HepG2 (cell line): ENCODE results near the gene MAN1B1. TPM values are rescaled to one million over a fixed set of nuclear protein-coding genes. Genes with fewer than 3 reads are reported as not detected.

Experiments
- ATAC-seq: fragments of 200-7000 bp; cut with Tn5 transposase; 3 replicates; pipeline ENCODE4 v1.9.1; 2020; ENCODE audit warnings: mild to moderate bottlenecking, moderate library complexity
- BruUV-seq: library from RNA; stranded (reverse); fragments of 400-500 nt; replicated peaks from 2 replicates; lab custom pipeline; 2021; lab: Mats Ljungman, UMichigan
- CTCF ChIA-PET: fragments of 300-600 bp; formaldehyde crosslinking; extraction: SDS; loops from one replicate; lab custom pipeline; 2021; ENCODE audit warnings: low total read pairs, inconsistent platforms, low intra/inter-chr PET ratio; lab: Yijun Ruan, JAX
- POLR2A ChIA-PET: fragments of 350-600 bp; sonication (Branson Sonifier 250); formaldehyde crosslinking; loops from one replicate; lab custom pipeline; 2020; ENCODE audit warnings: antibody characterized with exemption, inconsistent platforms; lab: Yijun Ruan, JAX
- DNase-seq: peaks from one replicate; pipeline ENCODE4 v3.0.0-alpha.2; 2015; ENCODE audit warnings: low spot score
- FAIRE-seq: peaks from 3 replicates; lab custom pipeline; 2011; peaks lifted over from hg19 to GRCh38; lab: Jason Lieb, UNC
- H2AFZ ChIP-seq: one replicate; pipeline ENCODE4 v1.6.1; 2011; ENCODE audit warnings: low read length, inconsistent platforms
- H3K27ac ChIP-seq: fragments of 300-600 bp; 3 replicates; pipeline ENCODE4 v1.8.0; 2011; ENCODE audit warnings: mixed run types, mild to moderate bottlenecking, mixed read lengths, low read length, inconsistent platforms; ENCODE audit not compliant: insufficient read depth; ENCODE audit errors: extremely low read length
- H3K27me3 ChIP-seq, 2 experiments: fragments of 200-600 bp in 1 of 2; 2 replicates in 1 of 2; 3 replicates in 1 of 2; pipeline versions ENCODE4 v1.6.0 to v1.8.0; 2011; ENCODE audit warnings: low read length in 2 of 2, mild to moderate bottlenecking in 2 of 2, moderate library complexity in 2 of 2, inconsistent platforms in 1 of 2; ENCODE audit not compliant: insufficient read depth in 2 of 2, control insufficient read depth in 1 of 2
- H3K36me3 ChIP-seq, 2 experiments: fragments of 200-600 bp in 1 of 2; replicated peaks in 1 of 2; 2 replicates in 1 of 2; 3 replicates in 1 of 2; pipeline versions ENCODE4 v1.5.1 to v1.8.0; 2011; ENCODE audit warnings: low read length in 2 of 2, inconsistent platforms in 1 of 2; ENCODE audit not compliant: insufficient read depth in 2 of 2, control insufficient read depth in 1 of 2
- H3K4me1 ChIP-seq: 2 replicates; pipeline ENCODE4 v1.5.1; 2012; ENCODE audit warnings: low read length, inconsistent platforms; ENCODE audit not compliant: insufficient read depth
- H3K4me2 ChIP-seq: 2 replicates; pipeline ENCODE4 v1.6.0; 2011; ENCODE audit warnings: low read depth, low read length, inconsistent platforms
- H3K4me3 ChIP-seq, 3 experiments: fragments of 200-600 bp in 1 of 3; sonication (generic), shearing (Covaris generic) in 1 of 3; replicated peaks in 1 of 3; 2 replicates each; pipeline ENCODE4 v1.5.1; 2011 to 2016; ENCODE audit warnings: low read length in 3 of 3, inconsistent platforms in 2 of 3, low read depth in 2 of 3, mild to moderate bottlenecking in 2 of 3, control low read depth in 1 of 3, mixed read lengths in 1 of 3; ENCODE audit not compliant: insufficient read depth in 1 of 3
- H3K79me2 ChIP-seq: one replicate; pipeline ENCODE4 v1.6.1; 2011; ENCODE audit warnings: low read length, inconsistent platforms; ENCODE audit not compliant: insufficient read depth
- H3K9ac ChIP-seq: 2 replicates; pipeline ENCODE4 v1.6.0; 2011; ENCODE audit warnings: mild to moderate bottlenecking, low read depth, low read length, inconsistent platforms; ENCODE audit not compliant: insufficient read depth
- H3K9me3 ChIP-seq: 2 replicates; pipeline ENCODE4 v1.5.1; 2012; ENCODE audit warnings: mild to moderate bottlenecking, low read length
- H4K20me1 ChIP-seq: 2 replicates; pipeline ENCODE4 v1.6.0; 2011; ENCODE audit warnings: inconsistent platforms, mild to moderate bottlenecking, low read length, moderate library complexity; ENCODE audit not compliant: insufficient read depth
- ZNF263 ChIP-seq: sonication (generic); formaldehyde crosslinking; IDR thresholded peaks from 2 replicates; pipeline ENCODE4 v1.4.0; 2020; ENCODE audit warnings: missing genetic modification reagents
- ZNF768 ChIP-seq: sonication (generic); formaldehyde crosslinking; IDR thresholded peaks from 2 replicates; pipeline ENCODE4 v1.4.0; 2020; ENCODE audit warnings: missing genetic modification reagents
- WGBS: methylation state at CpG from one replicate; pipeline ENCODE4 v1.1.6; 2017; ENCODE audit warnings: low lambda C conversion rate; 5-methylcytosine and 5-hydroxymethylcytosine counted together
- in situ Hi-C: cut with HindIII; loops from 2 replicates; pipeline ENCODE4 v1.10.0; 2017; ENCODE audit warnings: low pct_unique_long_range_greater_than_20kb; ENCODE audit not compliant: extremely low pct_ligation_motif_present
- intact Hi-C: fragments of 100-400 bp; cut with micrococcal nuclease; formaldehyde crosslinking; loops from one replicate; pipeline ENCODE4 v1.10.0; 2022; ENCODE audit not compliant: unreplicated experiment
- polyA plus RNA-seq, 8 experiments: library from polyadenylated mRNA; depleted of rRNA in 3 of 8; stranded (reverse) in 7 of 8; unstranded in 1 of 8; fragments of >200 nt; fragmentation: Illumina TruSeq in 4 of 8; extraction: Trizol in 4 of 8; gene quantifications; 2 replicates each; pipeline versions ENCODE4 v1.2.1 to v1.2.3, GENCODE V29; 2011 to 2016; ENCODE audit warnings: low read depth in 4 of 8, missing spikeins in 1 of 8, mixed read lengths in 1 of 8; ENCODE audit not compliant: insufficient read depth in 1 of 8
- total RNA-seq, 5 experiments: library from RNA; depleted of rRNA; stranded (reverse); fragments of >200 nt; fragmentation: Illumina TruSeq; extraction: Trizol; gene quantifications; 2 replicates each; pipeline ENCODE4 v1.2.3, GENCODE V29; 2016; ENCODE audit warnings: low read depth in 1 of 5
- TF ChIP-seq, protein P1 (sequence below): IDR thresholded peaks from 2 replicates; pipeline ENCODE4 v1.6.1; 2012; ENCODE audit warnings: inconsistent platforms
- TF ChIP-seq, protein P2 (sequence below): sonication (generic); formaldehyde crosslinking; IDR thresholded peaks from 2 replicates; pipeline ENCODE4 v1.5.1; 2020; ENCODE audit warnings: missing genetic modification reagents, mild to moderate bottlenecking, borderline replicate concordance

Gene MAN1B1
- total and polyA plus RNA-seq, 2 of the 13 experiments (the other 11 are each of a cell fraction or from before 2014, with no cell fraction given) = 48.9 to 59.5 TPM

DNA sequence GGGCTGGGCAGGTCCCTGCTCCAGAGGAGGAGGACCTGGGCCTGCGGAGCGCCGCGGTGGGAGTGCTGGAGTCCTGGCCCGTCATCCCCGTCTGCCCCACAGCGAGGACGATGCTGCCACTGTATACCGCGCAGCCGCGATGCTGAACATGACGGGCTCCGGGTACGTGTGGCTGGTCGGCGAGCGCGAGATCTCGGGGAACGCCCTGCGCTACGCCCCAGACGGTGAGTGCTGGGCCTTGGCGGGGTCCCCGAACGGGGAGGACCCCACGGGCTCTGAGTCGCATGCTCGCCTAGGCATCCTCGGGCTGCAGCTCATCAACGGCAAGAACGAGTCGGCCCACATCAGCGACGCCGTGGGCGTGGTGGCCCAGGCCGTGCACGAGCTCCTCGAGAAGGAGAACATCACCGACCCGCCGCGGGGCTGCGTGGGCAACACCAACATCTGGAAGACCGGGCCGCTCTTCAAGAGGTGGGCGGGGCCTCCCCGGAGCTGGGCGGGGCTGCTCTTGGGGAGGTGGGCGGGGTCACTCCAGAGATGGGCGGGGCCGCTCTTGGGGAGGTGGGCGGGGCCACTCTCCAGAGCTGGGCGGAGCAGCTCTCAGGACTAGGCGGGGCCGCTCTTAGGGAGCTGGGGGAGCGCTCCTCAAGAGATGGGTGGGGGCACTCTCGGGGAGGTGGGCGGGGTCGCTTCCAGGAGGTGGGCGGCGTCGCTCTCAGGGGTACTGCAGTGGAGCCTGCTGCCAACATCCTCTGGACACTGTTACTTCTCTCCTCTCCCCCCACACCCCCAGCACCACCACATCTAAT is 70.0 kb downstream of the MAN1B1 start:
- intact Hi-C loops = no loop called here
- ChIA-PET CTCF (no interaction called here), POLR2A (no interaction called here)
- no peaks in the 10 kb centered on the region for H3K79me2 ChIP-seq
- no peak overlapping the region for H3K27ac ChIP-seq
- BruUV-seq = no TSS peak
- H3K4me3 ChIP-seq = peak overlapping the region in 1 of 3 experiments; percentile 46; a peak in 1 of 6 replicates
- no peak for FAIRE-seq
- in situ Hi-C loops = no loop called here
- H4K20me1 ChIP-seq = no peaks in the 10 kb centered on the region
- no peak overlapping the region for H2AFZ ChIP-seq
- WGBS = 51% methylated on average over 12 of the region's 65 CpGs
- peak; percentile 8; the same call in 1 of the 3 replicates for ATAC-seq
- H3K4me1 ChIP-seq = peaks cover 9% of the 10 kb centered on the region; the same call in 1 of the 2 replicates
- H3K27me3 ChIP-seq = peaks cover 9 to 51% of the 10 kb centered on the region in 2 experiments; a peak in 4 of 5 replicates
- no peak for DNase-seq
- no peaks in the 10 kb centered on the region for H3K36me3 ChIP-seq
- H3K9ac ChIP-seq = no peak overlapping the region
- TF ChIP-seq, protein P1, sequence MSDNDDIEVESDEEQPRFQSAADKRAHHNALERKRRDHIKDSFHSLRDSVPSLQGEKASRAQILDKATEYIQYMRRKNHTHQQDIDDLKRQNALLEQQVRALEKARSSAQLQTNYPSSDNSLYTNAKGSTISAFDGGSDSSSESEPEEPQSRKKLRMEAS = 0 out of 2 replicates have a peak, but pooled peaks have one; percentile 12
- TF ChIP-seq ZNF263 (CRISPR knock-in tag) (0 out of 2 replicates have a peak, but pooled peaks have one; percentile 17), ZNF768 (CRISPR knock-in tag) (peak; percentile 12; the same call in 1 of the 2 replicates)
- TF ChIP-seq, protein P2, sequence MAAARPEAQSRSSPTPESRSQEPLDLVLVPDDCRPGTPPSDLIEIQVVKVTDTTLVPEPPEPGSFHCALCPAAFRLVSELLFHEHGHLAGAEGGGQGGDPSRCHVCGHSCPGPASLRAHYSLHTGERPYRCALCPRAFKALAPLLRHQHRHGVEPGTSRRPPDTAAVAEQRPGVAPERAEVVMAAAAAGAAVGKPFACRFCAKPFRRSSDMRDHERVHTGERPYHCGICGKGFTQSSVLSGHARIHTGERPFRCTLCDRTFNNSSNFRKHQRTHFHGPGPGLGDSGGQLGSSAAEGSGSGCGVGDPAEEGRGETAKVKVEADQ (CRISPR knock-in tag) = no peak
- H3K4me2 ChIP-seq = peak overlapping the region; percentile 45
- H3K9me3 ChIP-seq = no peaks in the 10 kb centered on the region
